Effector memory CD8-positive, alpha-beta T cell (primary cell): ENCODE measurements around the gene SLC45A3.

Experiments used
- ATAC-seq: fragments of 150-1000 bp; cut with Tn5 transposase; replicated peaks from 2 replicates; pipeline ENCODE4 v1.10.0; 2021; ENCODE audit warnings: mild to moderate bottlenecking, moderate library complexity
- DNase-seq, 3 experiments: peaks; one replicate each; pipeline ENCODE4 v3.0.0; 2021
- H3K27ac Mint-ChIP-seq, 2 donors: one replicate each; pipeline ENCODE4 v1.8.0; 2022; ENCODE audit warnings: mild to moderate bottlenecking in 2 of 2, mixed read lengths in 2 of 2, moderate library complexity in 2 of 2
- H3K27me3 Mint-ChIP-seq, 2 donors: one replicate each; pipeline ENCODE4 v1.8.0; 2022; ENCODE audit warnings: mixed read lengths in 2 of 2
- H3K36me3 Mint-ChIP-seq: one replicate; pipeline ENCODE4 v1.8.0; 2022; ENCODE audit warnings: mild to moderate bottlenecking, moderate library complexity, mixed read lengths; ENCODE audit not compliant: insufficient read depth
- H3K4me1 Mint-ChIP-seq, 2 donors: one replicate each; pipeline ENCODE4 v1.8.0; 2022; ENCODE audit warnings: low read depth in 2 of 2, mixed read lengths in 2 of 2
- H3K4me3 Mint-ChIP-seq, 2 donors: one replicate each; pipeline ENCODE4 v1.8.0; 2022; ENCODE audit warnings: mild to moderate bottlenecking in 2 of 2, mixed read lengths in 2 of 2, moderate library complexity in 2 of 2
- H3K9me3 Mint-ChIP-seq, 2 donors: one replicate each; pipeline ENCODE4 v1.8.0; 2022; ENCODE audit warnings: mixed read lengths in 2 of 2

Gene SLC45A3

DNA sequence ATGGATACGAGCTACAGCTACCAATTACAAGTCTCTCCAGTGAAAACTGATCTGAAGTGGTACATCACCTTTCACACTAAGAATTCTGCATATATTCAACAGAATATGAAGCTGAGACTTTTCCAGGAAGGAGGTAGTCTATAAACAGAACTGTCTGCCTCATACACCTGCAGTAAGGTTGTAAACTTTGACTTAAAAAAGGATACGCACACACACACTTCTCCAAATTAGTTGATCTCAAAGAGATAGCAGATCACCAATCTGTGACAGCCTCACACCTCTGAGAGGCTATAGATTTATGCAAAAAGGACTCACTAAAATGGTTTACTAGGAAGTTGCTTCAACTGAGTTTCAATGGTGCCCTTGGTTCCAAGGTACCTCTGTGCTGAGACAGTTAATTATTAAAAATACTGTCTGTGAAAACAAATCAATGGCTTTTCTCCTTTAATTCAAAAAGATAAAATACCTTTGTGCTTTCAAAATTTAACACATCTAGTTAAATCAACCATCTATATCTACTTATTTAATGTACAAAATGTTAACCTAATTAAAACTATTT is 66.4 kb downstream of the SLC45A3 start:
- Mint-ChIP-seq H3K36me3 (peaks cover 74% of the 10 kb centered on the region), H3K4me1 (peaks cover 12 to 42% of the 10 kb centered on the region in 2 donors), H3K4me3 (no peak overlapping the region), H3K27ac (no peak overlapping the region), H3K9me3 (no peaks in the 10 kb centered on the region), H3K27me3 (no peaks in the 10 kb centered on the region)
- ATAC-seq = no peak
- no peak for DNase-seq

DNA sequence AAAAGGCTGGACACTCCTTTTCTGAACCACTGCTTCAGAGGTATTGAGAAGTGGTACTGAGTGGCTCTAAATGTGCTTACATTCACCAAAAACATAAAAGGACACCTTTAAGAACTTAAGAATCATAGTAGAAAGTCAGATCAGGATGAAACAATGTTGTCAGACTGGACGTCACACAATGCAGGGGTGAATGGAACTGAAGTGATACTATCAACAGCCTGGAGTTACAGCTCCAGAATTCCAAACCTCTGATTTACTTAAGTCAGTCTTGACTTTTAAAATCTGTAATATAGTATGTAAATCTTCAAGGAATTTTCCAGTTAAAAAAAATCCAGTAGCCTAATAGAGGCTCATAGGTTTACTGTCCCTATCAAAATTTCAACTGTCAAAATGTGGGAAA is 67.8 kb downstream of the SLC45A3 start:
- H3K4me1 Mint-ChIP-seq = peaks cover 12 to 50% of the 10 kb centered on the region in 2 donors
- H3K36me3 Mint-ChIP-seq = peaks cover 70% of the 10 kb centered on the region
- DNase-seq (no peak), ATAC-seq (no peak)
- no peaks in the 10 kb centered on the region for H3K27me3 Mint-ChIP-seq
- H3K4me3 Mint-ChIP-seq = no peak overlapping the region
- no peaks in the 10 kb centered on the region for H3K9me3 Mint-ChIP-seq
- no peak overlapping the region for H3K27ac Mint-ChIP-seq

DNA sequence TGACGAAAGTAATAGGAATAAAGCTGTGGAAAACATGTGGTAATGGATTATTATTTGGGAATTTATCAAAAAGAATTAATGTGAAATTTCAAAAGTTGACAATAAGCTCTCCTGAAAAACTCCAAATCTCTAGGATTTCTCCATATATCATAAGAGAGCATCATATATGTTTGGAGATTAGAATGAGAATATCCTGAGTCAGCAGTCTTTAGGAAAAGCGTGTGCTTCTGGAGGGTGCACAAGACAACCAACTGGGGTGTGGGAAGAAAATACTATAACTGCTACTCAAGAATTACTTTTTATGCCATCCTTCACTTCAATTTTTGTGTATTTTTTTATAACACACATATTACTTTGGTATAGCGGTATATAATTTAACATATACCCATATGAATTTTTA is 68.2 kb downstream of the SLC45A3 start:
- Mint-ChIP-seq H3K4me1 (peaks cover 12 to 50% of the 10 kb centered on the region in 2 donors), H3K27ac (peak overlapping the region; percentile 57 to 91)

DNA sequence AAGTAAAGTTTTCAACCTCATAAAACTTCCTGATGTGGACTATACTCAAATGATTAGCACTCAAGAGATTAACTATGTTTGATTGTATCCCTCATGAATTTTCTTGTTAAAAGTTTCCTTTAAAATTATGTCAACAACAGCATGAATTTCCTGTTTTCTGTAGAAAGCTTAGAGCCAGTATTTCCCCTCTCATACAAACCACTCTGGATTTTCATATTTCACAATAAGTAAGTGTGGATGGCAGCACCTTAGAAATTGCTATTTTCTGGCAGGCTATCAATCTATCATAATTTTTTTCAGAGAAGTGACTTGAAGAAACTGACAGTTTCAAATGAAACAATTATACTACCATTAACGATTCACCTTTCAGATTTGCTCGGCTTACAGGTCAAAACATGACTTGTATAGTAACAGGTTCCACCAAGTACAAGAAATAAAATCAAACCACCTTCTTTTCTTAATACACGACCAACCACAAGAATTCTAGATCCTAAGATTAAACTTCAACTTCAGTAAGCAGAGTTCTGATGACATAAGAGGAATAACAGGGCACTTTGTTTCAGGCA is 69.3 kb downstream of the SLC45A3 start:
- Mint-ChIP-seq H3K36me3 (peaks cover 59% of the 10 kb centered on the region), H3K4me3 (no peak overlapping the region)

More for the DNA sequence above, 68.2 kb downstream of the SLC45A3 start:
- H3K36me3 Mint-ChIP-seq = peaks cover 70% of the 10 kb centered on the region
- no peak for DNase-seq
- H3K9me3 Mint-ChIP-seq = no peaks in the 10 kb centered on the region
- ATAC-seq = no peak
- H3K4me3 Mint-ChIP-seq = no peak overlapping the region
- no peaks in the 10 kb centered on the region for H3K27me3 Mint-ChIP-seq

DNA sequence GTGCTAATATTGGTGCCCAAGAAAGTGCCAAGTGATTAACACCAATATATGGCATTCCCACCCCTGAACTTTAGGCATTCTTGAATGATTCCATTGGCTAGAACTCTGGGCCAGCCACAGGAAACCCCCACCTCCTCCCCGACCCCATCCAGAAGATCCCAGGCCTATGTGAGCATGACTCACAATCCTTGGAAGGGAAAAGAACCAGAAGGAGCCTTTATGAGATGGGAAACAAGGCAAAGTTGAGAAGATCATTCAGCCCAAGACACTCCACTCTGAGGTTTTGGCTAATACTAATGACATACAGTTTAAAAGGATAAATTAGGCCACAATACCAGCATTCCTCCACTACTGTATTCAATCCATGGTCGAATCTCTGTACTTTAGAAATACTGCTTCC is 70.3 kb downstream of the SLC45A3 start:
- Mint-ChIP-seq H3K4me3 (no peak overlapping the region), H3K27me3 (no peaks in the 10 kb centered on the region), H3K27ac (peak overlapping the region; percentile 26 to 91), H3K4me1 (peaks cover 12 to 41% of the 10 kb centered on the region in 2 donors), H3K36me3 (peaks cover 49% of the 10 kb centered on the region), H3K9me3 (no peaks in the 10 kb centered on the region)
- DNase-seq (no peak), ATAC-seq (no peak)

More for the DNA sequence above, 69.3 kb downstream of the SLC45A3 start:
- no peaks in the 10 kb centered on the region for H3K9me3 Mint-ChIP-seq
- DNase-seq = no peak
- H3K4me1 Mint-ChIP-seq = peaks cover 12 to 47% of the 10 kb centered on the region in 2 donors
- H3K27me3 Mint-ChIP-seq = no peaks in the 10 kb centered on the region
- no peak for ATAC-seq
- H3K27ac Mint-ChIP-seq = peak overlapping the region; percentile 57 to 91
